ENCODE results near the gene LRRC23.
"Not testable (repeated sequence)": the region's sequence is repeated elsewhere in the genome, so short reads cannot be mapped to it uniquely, and the experiment has no call there.

LRRC23 gene

DNA sequence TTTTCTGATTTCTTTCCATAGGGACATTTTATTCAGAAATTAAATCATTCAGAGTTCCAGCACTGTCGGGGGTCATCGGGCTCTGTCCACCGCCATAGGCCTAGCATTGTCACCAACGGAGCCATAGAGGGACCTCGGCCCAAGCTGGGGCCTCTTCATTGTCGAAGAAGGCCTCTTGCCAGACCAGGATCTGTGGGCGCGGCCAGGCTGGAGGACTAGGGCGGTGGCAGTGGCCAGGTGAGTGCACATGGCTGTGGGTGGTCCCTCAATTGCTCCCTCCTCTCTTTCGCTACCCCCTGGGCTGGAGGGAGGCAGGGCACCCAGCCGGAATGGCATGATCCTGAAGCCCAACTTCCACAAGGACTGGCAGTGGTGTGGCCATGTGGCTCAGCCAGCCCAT, 20.9 kb upstream of the LRRC23 start:
- no peaks in the 10 kb centered on the region for H3K79me2 ChIP-seq (ENCODE audit: insufficient read depth, low read depth)
- no peak overlapping the region for H3K9ac ChIP-seq
- no peak overlapping the region for H3K4me2 ChIP-seq
- H2AFZ ChIP-seq (ENCODE audit: low read depth) = no peak overlapping the region
- H3K4me1 ChIP-seq (ENCODE audit: low read depth, poor library complexity, severe bottlenecking) = peaks cover 14% of the 10 kb centered on the region
- H3K4me3 ChIP-seq (IDR thresholded peaks at IDR 0.05; ENCODE audit: insufficient read depth, low read depth, low read length) = no peak overlapping the region
- no peaks in the 10 kb centered on the region for H3K36me3 ChIP-seq (ENCODE audit: insufficient read depth)
- H3K27ac ChIP-seq = no peak overlapping the region
- no peaks in the 10 kb centered on the region for H4K20me1 ChIP-seq (ENCODE audit: insufficient read depth)
- H3K27me3 ChIP-seq (ENCODE audit: insufficient read depth, low read depth) = no peaks in the 10 kb centered on the region
- TF ChIP-seq, protein P1, sequence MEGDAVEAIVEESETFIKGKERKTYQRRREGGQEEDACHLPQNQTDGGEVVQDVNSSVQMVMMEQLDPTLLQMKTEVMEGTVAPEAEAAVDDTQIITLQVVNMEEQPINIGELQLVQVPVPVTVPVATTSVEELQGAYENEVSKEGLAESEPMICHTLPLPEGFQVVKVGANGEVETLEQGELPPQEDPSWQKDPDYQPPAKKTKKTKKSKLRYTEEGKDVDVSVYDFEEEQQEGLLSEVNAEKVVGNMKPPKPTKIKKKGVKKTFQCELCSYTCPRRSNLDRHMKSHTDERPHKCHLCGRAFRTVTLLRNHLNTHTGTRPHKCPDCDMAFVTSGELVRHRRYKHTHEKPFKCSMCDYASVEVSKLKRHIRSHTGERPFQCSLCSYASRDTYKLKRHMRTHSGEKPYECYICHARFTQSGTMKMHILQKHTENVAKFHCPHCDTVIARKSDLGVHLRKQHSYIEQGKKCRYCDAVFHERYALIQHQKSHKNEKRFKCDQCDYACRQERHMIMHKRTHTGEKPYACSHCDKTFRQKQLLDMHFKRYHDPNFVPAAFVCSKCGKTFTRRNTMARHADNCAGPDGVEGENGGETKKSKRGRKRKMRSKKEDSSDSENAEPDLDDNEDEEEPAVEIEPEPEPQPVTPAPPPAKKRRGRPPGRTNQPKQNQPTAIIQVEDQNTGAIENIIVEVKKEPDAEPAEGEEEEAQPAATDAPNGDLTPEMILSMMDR (conservative IDR thresholded peaks at IDR 0.05; ENCODE audit: low read depth, low read length) = no peak

DNA sequence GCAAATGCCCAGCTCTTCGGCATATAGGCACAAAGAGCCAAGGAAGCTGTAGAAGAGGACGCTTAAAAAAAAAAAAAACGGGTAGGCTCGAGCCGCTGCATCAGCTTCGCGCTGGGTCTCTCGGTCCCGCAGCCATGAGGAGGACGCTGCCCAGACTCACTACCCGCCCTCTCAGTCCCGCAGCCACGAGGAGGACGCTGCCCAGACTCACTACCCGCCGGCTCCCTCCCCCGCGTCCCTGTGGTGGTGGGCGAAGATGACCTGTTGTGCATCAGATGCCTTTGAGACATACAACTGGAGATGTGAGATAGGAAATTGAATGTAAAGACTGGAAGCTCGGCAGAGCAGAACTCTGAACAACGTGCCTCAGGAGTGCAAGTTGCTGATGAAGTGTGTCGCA, 20.1 kb upstream of the LRRC23 start:
- H3K79me2 ChIP-seq (ENCODE audit: insufficient read depth, low read depth) = no peaks in the 10 kb centered on the region
- H3K9ac ChIP-seq = no peak overlapping the region
- H3K27ac ChIP-seq = no peak overlapping the region
- no peaks in the 10 kb centered on the region for H4K20me1 ChIP-seq (ENCODE audit: insufficient read depth)
- no peaks in the 10 kb centered on the region for H3K27me3 ChIP-seq (ENCODE audit: insufficient read depth, low read depth)
- H3K4me1 ChIP-seq (ENCODE audit: low read depth, poor library complexity, severe bottlenecking) = peaks cover 18% of the 10 kb centered on the region
- TF ChIP-seq, protein P1 (conservative IDR thresholded peaks at IDR 0.05; ENCODE audit: low read depth, low read length) = no peak
- no peak overlapping the region for H3K4me3 ChIP-seq (IDR thresholded peaks at IDR 0.05; ENCODE audit: insufficient read depth, low read depth, low read length)
- H3K4me2 ChIP-seq = no peak overlapping the region
- no peak overlapping the region for H2AFZ ChIP-seq (ENCODE audit: low read depth)
- no peaks in the 10 kb centered on the region for H3K36me3 ChIP-seq (ENCODE audit: insufficient read depth)

DNA sequence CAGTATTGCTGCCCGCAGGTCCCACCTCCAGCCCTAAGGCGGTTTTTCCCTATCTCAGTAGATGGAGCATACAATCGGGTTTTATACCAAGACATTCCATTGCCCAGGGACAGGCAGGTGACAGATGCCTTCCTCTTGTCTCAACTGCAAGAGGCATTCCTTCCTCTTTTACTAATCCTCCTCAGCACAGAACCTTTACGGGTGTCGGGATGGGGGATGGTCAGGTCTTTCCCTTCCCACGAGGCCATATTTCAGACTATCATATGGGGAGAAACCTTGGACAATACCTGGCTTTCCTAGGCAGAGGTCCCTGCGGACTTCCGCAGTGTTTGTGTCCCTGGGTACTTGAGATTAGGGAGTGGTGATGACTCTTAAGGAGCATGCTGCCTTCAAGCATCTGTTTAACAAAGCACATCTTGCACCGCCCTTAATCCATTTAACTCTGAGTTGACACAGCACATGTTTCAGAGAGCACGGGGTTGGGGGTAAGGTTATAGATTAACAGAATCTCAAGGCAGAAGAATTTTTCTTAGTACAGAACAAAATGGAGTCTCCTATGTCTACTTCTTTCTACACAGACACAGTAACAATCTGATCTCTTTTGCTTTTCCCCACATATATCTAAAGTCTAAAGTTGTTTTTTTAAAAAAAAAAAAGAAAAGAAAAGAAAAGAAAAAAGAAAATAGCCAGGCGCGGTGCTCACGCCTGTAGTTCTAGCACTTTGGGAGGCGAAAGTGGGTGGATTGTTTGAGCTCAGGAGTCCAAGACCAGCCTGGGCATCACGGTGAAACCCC, 18.2 kb upstream of the LRRC23 start:
- H3K4me3 ChIP-seq (IDR thresholded peaks at IDR 0.05; ENCODE audit: insufficient read depth, low read depth, low read length); H3K27ac ChIP-seq: not testable (repeated sequence)

DNA sequence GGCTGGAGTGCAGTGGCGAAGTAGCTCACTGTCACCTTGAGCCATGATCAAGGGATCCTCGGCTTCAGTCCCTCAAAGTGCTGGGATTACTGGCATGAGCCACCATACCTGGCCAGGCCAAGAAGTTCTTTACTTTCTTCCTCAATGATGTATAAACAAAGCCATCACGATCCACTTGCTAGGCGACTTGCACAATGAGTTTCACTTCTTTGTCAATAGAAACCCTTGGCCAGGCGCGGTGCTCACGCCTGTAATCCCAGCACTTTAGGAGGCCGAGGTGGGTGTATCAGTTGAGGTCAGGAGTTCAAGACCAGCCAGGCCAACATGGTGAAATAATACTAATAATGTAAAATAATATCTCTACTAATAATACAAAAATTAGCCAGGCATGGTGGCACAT, 17.2 kb upstream of the LRRC23 start:
- no peaks in the 10 kb centered on the region for H3K27me3 ChIP-seq (ENCODE audit: insufficient read depth, low read depth)
- no peak overlapping the region for H3K9ac ChIP-seq
- TF ChIP-seq, protein P1 (conservative IDR thresholded peaks at IDR 0.05; ENCODE audit: low read depth, low read length) = no peak
- H3K4me2 ChIP-seq = no peak overlapping the region
- H2AFZ ChIP-seq (ENCODE audit: low read depth) = no peak overlapping the region
- no peak overlapping the region for H3K27ac ChIP-seq
- no peak overlapping the region for H3K4me3 ChIP-seq (IDR thresholded peaks at IDR 0.05; ENCODE audit: insufficient read depth, low read depth, low read length)
- peaks cover 38% of the 10 kb centered on the region for H3K4me1 ChIP-seq (ENCODE audit: low read depth, poor library complexity, severe bottlenecking)
- H3K36me3 ChIP-seq (ENCODE audit: insufficient read depth) = no peaks in the 10 kb centered on the region
- H4K20me1 ChIP-seq (ENCODE audit: insufficient read depth) = no peaks in the 10 kb centered on the region
- no peaks in the 10 kb centered on the region for H3K79me2 ChIP-seq (ENCODE audit: insufficient read depth, low read depth)

More for the DNA sequence above, 18.2 kb upstream of the LRRC23 start:
- not testable (repeated sequence) for H3K36me3 ChIP-seq (ENCODE audit: insufficient read depth); H3K9ac ChIP-seq; H3K79me2 ChIP-seq (ENCODE audit: insufficient read depth, low read depth); H4K20me1 ChIP-seq (ENCODE audit: insufficient read depth); H3K27me3 ChIP-seq (ENCODE audit: insufficient read depth, low read depth); H2AFZ ChIP-seq (ENCODE audit: low read depth); H3K4me2 ChIP-seq
- H3K4me1 ChIP-seq (ENCODE audit: low read depth, poor library complexity, severe bottlenecking) = peaks cover 29% of the 10 kb centered on the region

DNA sequence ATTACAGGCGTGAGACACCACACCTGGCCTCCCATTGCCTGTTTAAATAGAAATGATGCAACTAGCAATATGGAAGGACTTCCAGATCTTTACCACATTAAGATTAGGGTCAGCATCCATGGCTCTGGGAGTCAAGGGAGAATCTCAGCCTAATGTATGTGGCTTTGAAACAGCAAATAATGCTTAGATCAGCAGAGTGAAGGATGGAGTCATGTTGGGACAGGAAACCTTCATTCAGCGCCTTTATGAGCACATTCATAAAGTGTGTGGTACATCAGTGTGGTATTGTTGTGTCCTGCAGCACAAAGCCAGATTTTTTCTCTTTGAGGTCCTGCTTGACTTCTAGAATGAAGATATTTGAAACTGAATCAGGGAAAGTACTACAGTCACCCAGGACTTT, 16.3 kb upstream of the LRRC23 start:
- H3K4me1 ChIP-seq (ENCODE audit: low read depth, poor library complexity, severe bottlenecking) = peaks cover 38% of the 10 kb centered on the region
- no peaks in the 10 kb centered on the region for H3K36me3 ChIP-seq (ENCODE audit: insufficient read depth)
- no peak overlapping the region for H2AFZ ChIP-seq (ENCODE audit: low read depth)
- no peaks in the 10 kb centered on the region for H3K27me3 ChIP-seq (ENCODE audit: insufficient read depth, low read depth)
- no peaks in the 10 kb centered on the region for H3K79me2 ChIP-seq (ENCODE audit: insufficient read depth, low read depth)
- H3K27ac ChIP-seq = no peak overlapping the region
- no peak overlapping the region for H3K9ac ChIP-seq
- TF ChIP-seq, protein P1 (conservative IDR thresholded peaks at IDR 0.05; ENCODE audit: low read depth, low read length) = no peak
- no peak overlapping the region for H3K4me3 ChIP-seq (IDR thresholded peaks at IDR 0.05; ENCODE audit: insufficient read depth, low read depth, low read length)
- no peak overlapping the region for H3K4me2 ChIP-seq
- H4K20me1 ChIP-seq (ENCODE audit: insufficient read depth) = no peaks in the 10 kb centered on the region

DNA sequence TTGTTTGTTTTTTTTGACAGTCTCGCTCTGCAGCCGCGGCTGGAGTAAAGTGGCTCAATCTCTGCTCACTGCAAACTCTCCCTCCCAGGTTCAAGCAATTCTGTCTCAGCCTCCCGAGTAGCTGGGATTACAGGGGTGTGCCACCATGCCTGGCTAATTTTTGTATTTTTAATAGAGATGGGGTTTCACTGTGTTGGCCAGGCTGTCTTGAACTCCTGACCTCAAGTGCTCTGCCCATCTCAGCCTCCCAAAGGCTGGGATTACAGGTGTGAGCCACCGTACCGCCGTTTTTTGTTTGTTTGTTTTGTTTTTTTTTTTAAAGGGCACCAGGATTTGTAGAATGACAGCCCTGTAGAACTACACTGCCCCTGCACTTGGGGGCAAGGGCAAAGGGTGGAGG, 15.8 kb upstream of the LRRC23 start:
- not testable (repeated sequence) for H2AFZ ChIP-seq (ENCODE audit: low read depth); H3K27ac ChIP-seq; H3K79me2 ChIP-seq (ENCODE audit: insufficient read depth, low read depth); H3K9ac ChIP-seq; H3K27me3 ChIP-seq (ENCODE audit: insufficient read depth, low read depth); H3K36me3 ChIP-seq (ENCODE audit: insufficient read depth); H4K20me1 ChIP-seq (ENCODE audit: insufficient read depth); H3K4me3 ChIP-seq (IDR thresholded peaks at IDR 0.05; ENCODE audit: insufficient read depth, low read depth, low read length); H3K4me2 ChIP-seq
- peaks cover 38% of the 10 kb centered on the region for H3K4me1 ChIP-seq (ENCODE audit: low read depth, poor library complexity, severe bottlenecking)
